DOHH2 (cell line): ENCODE data around the gene GPHN.

Experiments
- EZH2phosphoT487 ChIP-seq: fragments of 200-600 bp; sonication (generic); IDR thresholded peaks from 2 replicates; pipeline ENCODE4 v1.6.1; 2017; ENCODE audit warnings: borderline replicate concordance, mild to moderate bottlenecking, antibody characterized with exemption, low read length, moderate library complexity, mixed read lengths
- TF ChIP-seq, protein P1 (sequence below): fragments of 200-600 bp; sonication (generic); IDR thresholded peaks from one replicate; pipeline ENCODE4 v1.5.1; 2014; ENCODE audit warnings: antibody characterized with exemption, mild to moderate bottlenecking, low read depth, low read length; ENCODE audit not compliant: poor library complexity, severe bottlenecking

- TF ChIP-seq, protein P1, sequence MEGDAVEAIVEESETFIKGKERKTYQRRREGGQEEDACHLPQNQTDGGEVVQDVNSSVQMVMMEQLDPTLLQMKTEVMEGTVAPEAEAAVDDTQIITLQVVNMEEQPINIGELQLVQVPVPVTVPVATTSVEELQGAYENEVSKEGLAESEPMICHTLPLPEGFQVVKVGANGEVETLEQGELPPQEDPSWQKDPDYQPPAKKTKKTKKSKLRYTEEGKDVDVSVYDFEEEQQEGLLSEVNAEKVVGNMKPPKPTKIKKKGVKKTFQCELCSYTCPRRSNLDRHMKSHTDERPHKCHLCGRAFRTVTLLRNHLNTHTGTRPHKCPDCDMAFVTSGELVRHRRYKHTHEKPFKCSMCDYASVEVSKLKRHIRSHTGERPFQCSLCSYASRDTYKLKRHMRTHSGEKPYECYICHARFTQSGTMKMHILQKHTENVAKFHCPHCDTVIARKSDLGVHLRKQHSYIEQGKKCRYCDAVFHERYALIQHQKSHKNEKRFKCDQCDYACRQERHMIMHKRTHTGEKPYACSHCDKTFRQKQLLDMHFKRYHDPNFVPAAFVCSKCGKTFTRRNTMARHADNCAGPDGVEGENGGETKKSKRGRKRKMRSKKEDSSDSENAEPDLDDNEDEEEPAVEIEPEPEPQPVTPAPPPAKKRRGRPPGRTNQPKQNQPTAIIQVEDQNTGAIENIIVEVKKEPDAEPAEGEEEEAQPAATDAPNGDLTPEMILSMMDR: no peak
- TF ChIP-seq EZH2phosphoT487: no peak
Observed at GRCh38 chr14:66485029-66485428, 22.9 kb upstream of the GPHN start.
